Neuronal stem cell (in vitro differentiated cells): ENCODE results near the gene GOLGA6B. TPM values are rescaled to one million over a fixed set of nuclear protein-coding genes. Genes with fewer than 3 reads are reported as not detected.
A peak's percentile ranks its signal among the peaks of the same experiment; 100 is the strongest.
"Not testable (repeated sequence)": the region's sequence is repeated elsewhere in the genome, so short reads cannot be mapped to it uniquely, and the experiment has no call there.

Source experiments
- DNase-seq: peaks from one replicate; pipeline ENCODE4 v3.0.0-alpha.2; 2013; ENCODE audit warnings: low spot score
- H2AFZ ChIP-seq: one replicate; pipeline ENCODE4 v1.6.1; 2013; ENCODE audit warnings: mild to moderate bottlenecking, low read length, inconsistent platforms
- H2AK5ac ChIP-seq: 2 replicates; pipeline ENCODE4 v1.6.1; 2013; ENCODE audit warnings: low read depth, mild to moderate bottlenecking, inconsistent platforms, low read length, moderate library complexity, mixed read lengths
- H2BK120ac ChIP-seq: 2 replicates; pipeline ENCODE4 v1.6.1; 2013; ENCODE audit warnings: low read depth, mild to moderate bottlenecking, inconsistent platforms, low read length, moderate library complexity, mixed read lengths
- H2BK12ac ChIP-seq: one replicate; pipeline ENCODE4 v1.6.1; 2013; ENCODE audit warnings: low read length, inconsistent platforms
- H2BK15ac ChIP-seq: 2 replicates; pipeline ENCODE4 v1.6.1; 2013; ENCODE audit warnings: mild to moderate bottlenecking, low read length, inconsistent platforms, mixed read lengths
- H2BK5ac ChIP-seq: one replicate; pipeline ENCODE4 v1.6.1; 2013; ENCODE audit warnings: inconsistent platforms, mild to moderate bottlenecking, low read length, moderate library complexity
- H3K14ac ChIP-seq: one replicate; pipeline ENCODE4 v1.6.1; 2013; ENCODE audit warnings: low read length, inconsistent platforms
- H3K18ac ChIP-seq: 2 replicates; pipeline ENCODE4 v1.6.1; 2013; ENCODE audit warnings: low read length, inconsistent platforms
- H3K23ac ChIP-seq: 2 replicates; pipeline ENCODE4 v1.6.1; 2013; ENCODE audit warnings: low read depth, mild to moderate bottlenecking, mixed read lengths, low read length, inconsistent platforms; ENCODE audit not compliant: poor library complexity
- H3K27ac ChIP-seq: replicated peaks from 3 replicates; pipeline ENCODE4 v1.5.1; 2013; ENCODE audit warnings: low read length, inconsistent platforms
- H3K27me3 ChIP-seq, 3 experiments: 2 replicates each; pipeline ENCODE4 v1.6.1; 2013; ENCODE audit warnings: low read length in 3 of 3, mild to moderate bottlenecking in 2 of 3, inconsistent platforms in 1 of 3, low read depth in 1 of 3, mixed read lengths in 1 of 3, moderate library complexity in 1 of 3; ENCODE audit not compliant: control insufficient read depth in 3 of 3, insufficient read depth in 3 of 3
- H3K36me3 ChIP-seq, 2 donors: replicated peaks in 1 of 2; 2 replicates each; pipeline ENCODE4 v1.6.1; 2013; ENCODE audit warnings: low read length in 2 of 2; ENCODE audit not compliant: control insufficient read depth in 2 of 2, insufficient read depth in 2 of 2
- H3K4ac ChIP-seq: 2 replicates; pipeline ENCODE4 v1.6.1; 2013; ENCODE audit warnings: inconsistent platforms, mild to moderate bottlenecking, low read length, moderate library complexity
- H3K4me1 ChIP-seq, 2 donors: 1 replicate in 1 of 2; 2 replicates in 1 of 2; pipeline ENCODE4 v1.6.1; 2013; ENCODE audit warnings: low read length in 2 of 2, low read depth in 1 of 2; ENCODE audit not compliant: control insufficient read depth in 2 of 2, insufficient read depth in 1 of 2
- H3K4me2 ChIP-seq: one replicate; pipeline ENCODE4 v1.6.1; 2013; ENCODE audit warnings: mild to moderate bottlenecking, low read length, inconsistent platforms; ENCODE audit not compliant: insufficient read depth, poor library complexity, severe bottlenecking
- H3K4me3 ChIP-seq, 2 donors: 2 replicates each; pipeline ENCODE4 v1.5.1; 2013; ENCODE audit warnings: low read length in 2 of 2, mild to moderate bottlenecking in 2 of 2, inconsistent platforms in 1 of 2, moderate library complexity in 1 of 2
- H3K79me1 ChIP-seq: one replicate; pipeline ENCODE4 v1.6.1; 2013; ENCODE audit warnings: low read depth, mild to moderate bottlenecking, inconsistent platforms, low read length, moderate library complexity
- H3K9ac ChIP-seq: one replicate; pipeline ENCODE4 v1.6.1; 2013; ENCODE audit warnings: mild to moderate bottlenecking, low read depth, low read length, inconsistent platforms; ENCODE audit not compliant: poor library complexity
- H3K9me3 ChIP-seq, 2 donors: replicated peaks in 1 of 2; 2 replicates each; pipeline versions ENCODE3 to v1.6.1; 2013; ENCODE audit warnings: low read length in 2 of 2, mild to moderate bottlenecking in 2 of 2, inconsistent platforms in 1 of 2, low read depth in 1 of 2, mixed read lengths in 1 of 2, moderate library complexity in 1 of 2; ENCODE audit not compliant: control insufficient read depth in 2 of 2, insufficient read depth in 1 of 2
- H4K8ac ChIP-seq: one replicate; pipeline ENCODE4 v1.6.1; 2013; ENCODE audit warnings: low read depth, mild to moderate bottlenecking, inconsistent platforms, low read length, moderate library complexity
- H4K91ac ChIP-seq: one replicate; pipeline ENCODE4 v1.6.1; 2013; ENCODE audit warnings: low read length, low read depth, mild to moderate bottlenecking, inconsistent platforms; ENCODE audit not compliant: poor library complexity
- WGBS, 2 donors: extraction: QIAGEN DNeasy Blood & Tissue Kit; methylation state at CpG; one replicate each; pipeline ENCODE4 v1.1.7; 2013; ENCODE audit warnings: missing lambda C conversion rate in 2 of 2, mixed read lengths in 1 of 2; ENCODE audit not compliant: insufficient read length in 2 of 2, insufficient replicate concordance in 1 of 2; ENCODE audit errors: extremely low coverage in 2 of 2; 5-methylcytosine and 5-hydroxymethylcytosine counted together
- polyA plus RNA-seq, 2 experiments: library from polyadenylated mRNA; stranded (reverse); fragments of 200-250 nt; gene quantifications; one replicate each; pipeline ENCODE4 v1.2.3, GENCODE V29; 2013

GOLGA6B gene
- polyA plus RNA-seq (2013, experiment 1 of 2): 0.08 TPM
- polyA plus RNA-seq (2013, experiment 2 of 2): 0.06 TPM

- H3K4ac ChIP-seq, H2BK120ac ChIP-seq, H2AK5ac ChIP-seq, H3K4me1 ChIP-seq, H2BK12ac ChIP-seq, H3K79me1 ChIP-seq, H2AFZ ChIP-seq, DNase-seq, H3K4me3 ChIP-seq, H3K9me3 ChIP-seq, H3K36me3 ChIP-seq, H3K4me2 ChIP-seq, H4K8ac ChIP-seq, H3K18ac ChIP-seq, H3K27me3 ChIP-seq, H2BK15ac ChIP-seq, H3K9ac ChIP-seq, H3K27ac ChIP-seq, H4K91ac ChIP-seq, H2BK5ac ChIP-seq, H3K14ac ChIP-seq, H3K23ac ChIP-seq: not testable (repeated sequence)
- no CpG with 5 or more reads among the region's 7 CpGs for WGBS, 2 donors
These were observed at the start of gene GOLGA6B for GRCh38 chr15:72654397-72654796. Gene GOLGA6B, plus strand, starts transcription at chr15:72654697. Its CDS starts 41 bp downstream, at chr15:72654738.

GRCh38 chr15:72604794-72605193 lies 49.7 kb upstream of the GOLGA6B start:
- H3K4me2 ChIP-seq: no peak overlapping the region
- no peak overlapping the region for H4K8ac ChIP-seq
- peak; percentile 40 for DNase-seq
- WGBS, 2 donors: no CpG with 5 or more reads among the region's 4 CpGs
- no peaks in the 10 kb centered on the region for H3K9me3 ChIP-seq
- H3K27ac ChIP-seq: no peak overlapping the region
- no peaks in the 10 kb centered on the region for H3K36me3 ChIP-seq
- H3K4me3 ChIP-seq: no peak overlapping the region
- H3K23ac ChIP-seq: no peak overlapping the region
- H3K14ac ChIP-seq: no peak overlapping the region
- no peak overlapping the region for H2AK5ac ChIP-seq
- H2BK120ac ChIP-seq: no peak overlapping the region
- H3K9ac ChIP-seq: no peak overlapping the region
- H4K91ac ChIP-seq: no peak overlapping the region
- H3K79me1 ChIP-seq: no peaks in the 10 kb centered on the region
- H2BK12ac ChIP-seq: no peak overlapping the region
- peaks cover 0 to 5% of the 10 kb centered on the region in 2 donors for H3K4me1 ChIP-seq
- peak overlapping the region; percentile 1 for H2BK5ac ChIP-seq
- no peak overlapping the region for H3K18ac ChIP-seq
- no peaks in the 10 kb centered on the region for H3K27me3 ChIP-seq
- no peak overlapping the region for H2AFZ ChIP-seq
- H3K4ac ChIP-seq: no peak overlapping the region
- no peak overlapping the region for H2BK15ac ChIP-seq

GRCh38 chr15:72608084-72608483 lies 46.4 kb upstream of the GOLGA6B start:
- not testable (repeated sequence) for H2BK12ac ChIP-seq, H2BK5ac ChIP-seq, H3K18ac ChIP-seq, H2AK5ac ChIP-seq, H3K79me1 ChIP-seq, H3K23ac ChIP-seq, H3K27me3 ChIP-seq, H3K14ac ChIP-seq, H3K9ac ChIP-seq, H3K27ac ChIP-seq, H3K36me3 ChIP-seq, DNase-seq, H3K4me2 ChIP-seq, H3K4me1 ChIP-seq, H4K8ac ChIP-seq, H3K4me3 ChIP-seq, H4K91ac ChIP-seq, H2BK120ac ChIP-seq, H2BK15ac ChIP-seq, H2AFZ ChIP-seq, H3K4ac ChIP-seq, H3K9me3 ChIP-seq
- no CpG with 5 or more reads among the region's 3 CpGs for WGBS, 2 donors

GRCh38 chr15:72609862-72610261 lies 44.6 kb upstream of the GOLGA6B start:
- Histone ChIP-seq H2BK5ac (no peak overlapping the region), H3K9ac (peak overlapping the region; percentile 24), H3K4ac (no peak overlapping the region), H3K4me3 (no peak overlapping the region), H4K91ac (no peak overlapping the region), H4K8ac (no peak overlapping the region), H2AFZ (no peak overlapping the region), H3K27ac (no peak overlapping the region), H3K4me1 (peaks cover 0 to under 1% of the 10 kb centered on the region in 2 donors), H3K79me1 (no peaks in the 10 kb centered on the region), H3K18ac (peak overlapping the region; percentile 64), H2AK5ac (peak overlapping the region; percentile 28), H3K23ac (peak overlapping the region; percentile 55), H2BK15ac (peak overlapping the region; percentile 49), H3K4me2 (no peak overlapping the region), H3K14ac (no peak overlapping the region), H3K36me3 (no peaks in the 10 kb centered on the region), H3K27me3 (no peaks in the 10 kb centered on the region), H2BK12ac (no peak overlapping the region), H3K9me3 (no peaks in the 10 kb centered on the region), H2BK120ac (no peak overlapping the region)
- no CpG with 5 or more reads among the region's 8 CpGs for WGBS, 2 donors
- no peak for DNase-seq
